Astrocyte of the hippocampus (primary cell): ENCODE measurements around the gene GPER1.
"Not testable (repeated sequence)": the region's sequence is repeated elsewhere in the genome, so short reads cannot be mapped to it uniquely, and the experiment has no call there.

ENCODE experiments used
- DNase-seq: peaks from one replicate; pipeline ENCODE4 v3.0.0; 2011; ENCODE audit warnings: low read depth, low spot score

Gene GPER1

DNA sequence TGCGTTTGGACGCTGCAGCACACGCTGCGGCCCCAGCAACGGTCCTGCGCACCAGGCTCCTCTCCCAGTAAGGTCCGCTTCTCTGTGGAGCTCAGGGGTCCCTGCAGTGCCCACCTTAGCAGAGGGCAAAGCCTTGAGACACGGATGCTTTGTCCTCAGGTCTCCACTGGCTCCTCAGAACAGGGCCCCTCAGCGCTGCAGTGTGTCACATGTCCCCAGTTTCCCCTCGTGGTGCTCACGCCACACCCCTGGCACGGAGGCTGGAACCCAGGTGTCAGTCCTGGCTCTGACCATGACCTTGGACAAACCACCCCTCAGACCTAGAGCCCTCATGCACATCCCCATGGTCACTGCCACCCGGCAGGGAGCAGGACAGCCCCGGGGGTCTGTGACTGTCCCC lies 19.9 kb upstream of the GPER1 start:
- DNase-seq = no peak

DNA sequence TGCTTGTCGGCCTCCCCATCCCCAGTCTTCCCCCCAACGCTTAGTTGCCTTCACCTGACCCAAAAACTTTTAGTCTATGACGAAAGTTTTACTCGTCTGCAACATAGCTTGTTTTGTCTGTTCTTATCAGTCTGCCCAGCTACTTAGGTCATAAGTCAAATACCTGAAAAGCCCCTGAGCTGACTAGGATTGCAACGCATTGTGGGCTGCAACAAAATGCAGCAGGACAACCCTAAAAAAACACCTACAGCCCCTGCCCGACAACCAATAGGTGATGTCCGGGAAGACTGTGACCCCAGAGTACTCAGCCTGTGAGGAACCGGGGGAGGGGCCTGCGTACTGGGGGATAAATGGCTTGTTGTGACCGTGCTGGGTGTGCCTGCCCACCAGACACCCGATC lies 19.3 kb upstream of the GPER1 start:
- DNase-seq = no peak

DNA sequence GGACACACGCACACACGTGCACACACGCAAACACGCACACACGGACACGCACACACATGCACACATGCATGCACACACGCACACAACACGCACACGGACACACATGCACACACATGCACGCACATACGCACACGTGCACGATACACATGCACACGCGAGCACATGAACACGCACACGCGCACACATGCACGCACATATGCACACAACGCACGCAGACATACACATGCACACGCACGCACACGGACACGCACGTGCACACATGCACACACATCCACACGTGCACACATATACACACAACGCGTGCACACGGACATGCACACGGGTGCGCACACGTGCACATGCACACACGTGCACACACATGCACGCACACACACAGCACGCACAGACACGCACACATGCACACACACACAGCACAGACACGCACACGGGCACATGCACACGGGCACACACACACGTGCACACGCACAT lies 17.3 kb upstream of the GPER1 start:
- DNase-seq = no peak

DNA sequence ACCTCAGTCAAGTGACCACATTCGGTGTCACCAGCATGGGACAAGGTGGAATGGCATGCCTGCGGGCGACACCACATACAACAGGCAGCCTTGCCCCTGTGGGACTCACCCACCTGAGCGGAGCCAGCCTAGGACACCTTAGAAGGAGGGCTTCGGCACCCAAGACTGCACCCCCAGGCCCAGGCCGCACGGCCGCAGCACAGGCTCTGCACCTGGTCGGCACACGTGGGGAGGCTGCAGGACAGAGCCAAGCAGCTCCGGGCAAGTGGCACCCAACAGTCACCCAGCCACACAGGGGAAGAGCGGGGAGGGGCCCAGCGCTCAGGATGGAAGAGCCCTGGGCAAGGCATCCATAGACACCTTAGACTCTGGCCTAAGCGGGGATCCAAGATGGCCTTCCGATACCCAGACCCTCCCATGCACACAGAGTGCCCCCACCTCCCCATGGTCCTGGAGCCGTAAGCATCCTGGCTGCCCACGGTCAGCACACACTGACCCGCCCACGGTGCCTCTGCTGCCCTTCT lies 16.1 kb upstream of the GPER1 start:
- DNase-seq = no peak

DNA sequence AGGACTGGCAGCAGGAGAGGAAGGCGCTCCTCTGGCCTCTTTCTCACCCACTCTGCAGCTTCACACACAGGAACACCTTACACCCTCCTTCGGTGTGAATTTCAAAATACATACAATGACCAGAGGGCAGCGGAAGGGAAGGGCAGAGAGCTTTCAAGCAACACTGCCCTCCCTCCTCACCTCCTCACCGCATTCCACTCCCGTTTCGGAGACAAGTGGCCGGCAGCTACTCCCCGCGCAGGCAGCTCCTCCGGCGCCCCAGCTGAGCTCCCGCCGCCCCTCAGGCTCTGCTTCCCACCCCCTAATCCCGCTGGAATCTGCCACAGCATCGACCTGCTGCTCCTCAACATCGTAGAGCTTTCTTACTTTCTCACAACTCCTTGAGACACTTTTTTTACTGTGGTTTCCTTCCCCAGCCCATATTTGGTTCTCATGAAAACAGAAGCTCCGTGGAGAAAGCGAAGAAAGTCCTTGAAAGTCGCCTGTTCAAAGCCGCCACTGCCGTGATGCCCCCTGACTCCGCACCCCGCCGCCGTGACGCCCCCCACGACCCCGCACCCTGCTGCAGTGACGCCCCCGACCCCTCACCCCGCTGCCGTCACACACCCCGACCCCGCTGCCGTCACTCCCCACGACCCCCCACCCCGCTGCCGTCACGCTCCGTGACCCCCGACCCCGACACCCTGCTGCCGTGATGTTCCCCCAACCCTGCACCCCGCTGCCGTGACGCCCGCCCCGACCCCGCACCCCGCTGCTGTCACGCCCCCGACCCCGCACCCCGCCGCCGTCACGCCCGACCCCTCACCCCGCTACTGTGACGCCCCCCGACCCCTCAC lies 14.6 kb upstream of the GPER1 start:
- no peak for DNase-seq

DNA sequence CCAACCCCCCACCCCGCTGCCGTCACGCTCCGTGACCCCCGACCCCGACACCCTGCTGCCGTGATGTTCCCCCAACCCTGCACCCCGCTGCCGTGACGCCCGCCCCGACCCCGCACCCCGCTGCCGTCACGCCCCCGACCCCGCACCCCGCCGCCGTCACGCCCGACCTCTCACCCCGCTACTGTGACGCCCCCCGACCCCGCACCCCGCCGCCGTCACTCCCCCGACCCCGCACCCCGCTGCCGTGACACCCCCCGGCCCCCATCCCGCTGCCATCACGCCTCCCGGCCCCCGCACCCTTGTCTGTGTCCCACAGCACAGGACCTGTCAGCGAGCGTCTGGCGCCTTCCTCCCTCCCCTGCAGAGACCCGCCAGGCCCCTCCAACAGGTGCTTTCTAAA lies 13.9 kb upstream of the GPER1 start:
- DNase-seq = not testable (repeated sequence)

DNA sequence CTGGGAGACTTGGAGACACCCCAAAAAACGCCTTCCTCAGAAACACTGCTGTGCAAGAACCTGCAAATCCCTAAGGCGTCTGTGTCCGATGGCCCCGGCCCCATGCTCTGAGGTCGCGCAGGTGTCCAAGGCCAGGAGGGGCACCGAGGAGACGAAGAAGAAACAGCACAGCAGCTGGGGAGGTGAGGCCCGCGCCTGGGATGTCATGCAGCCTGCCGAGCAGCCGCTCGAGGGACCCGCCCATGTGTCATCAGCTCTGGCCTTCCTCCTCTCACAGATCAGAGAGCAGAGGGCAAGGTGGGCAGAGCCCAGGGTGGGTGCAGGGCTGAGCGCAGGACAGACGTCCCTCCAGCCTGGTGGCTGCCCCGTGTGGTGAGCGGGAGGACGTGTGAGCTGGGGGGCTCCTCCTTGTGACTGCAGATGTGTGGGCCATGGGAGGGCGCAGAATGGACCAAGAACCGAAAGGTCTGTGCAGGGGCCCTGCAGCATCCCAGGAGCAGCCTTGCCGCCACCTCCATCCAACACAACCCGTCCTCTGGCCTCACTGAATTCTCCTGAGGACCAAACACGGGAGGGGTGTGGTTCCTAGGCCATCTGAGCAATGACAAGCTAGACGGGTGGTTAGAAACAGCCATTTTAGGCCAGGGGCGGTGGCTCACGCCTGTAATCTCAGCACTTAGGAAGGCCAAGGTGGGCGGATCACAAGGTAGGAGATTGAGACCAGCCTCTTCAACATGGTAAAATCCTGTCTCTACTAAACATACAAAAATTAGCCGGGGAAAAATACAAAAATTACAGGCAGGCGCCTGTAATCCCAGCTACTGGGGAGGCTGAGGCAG lies 13.1 kb upstream of the GPER1 start:
- DNase-seq = no peak

DNA sequence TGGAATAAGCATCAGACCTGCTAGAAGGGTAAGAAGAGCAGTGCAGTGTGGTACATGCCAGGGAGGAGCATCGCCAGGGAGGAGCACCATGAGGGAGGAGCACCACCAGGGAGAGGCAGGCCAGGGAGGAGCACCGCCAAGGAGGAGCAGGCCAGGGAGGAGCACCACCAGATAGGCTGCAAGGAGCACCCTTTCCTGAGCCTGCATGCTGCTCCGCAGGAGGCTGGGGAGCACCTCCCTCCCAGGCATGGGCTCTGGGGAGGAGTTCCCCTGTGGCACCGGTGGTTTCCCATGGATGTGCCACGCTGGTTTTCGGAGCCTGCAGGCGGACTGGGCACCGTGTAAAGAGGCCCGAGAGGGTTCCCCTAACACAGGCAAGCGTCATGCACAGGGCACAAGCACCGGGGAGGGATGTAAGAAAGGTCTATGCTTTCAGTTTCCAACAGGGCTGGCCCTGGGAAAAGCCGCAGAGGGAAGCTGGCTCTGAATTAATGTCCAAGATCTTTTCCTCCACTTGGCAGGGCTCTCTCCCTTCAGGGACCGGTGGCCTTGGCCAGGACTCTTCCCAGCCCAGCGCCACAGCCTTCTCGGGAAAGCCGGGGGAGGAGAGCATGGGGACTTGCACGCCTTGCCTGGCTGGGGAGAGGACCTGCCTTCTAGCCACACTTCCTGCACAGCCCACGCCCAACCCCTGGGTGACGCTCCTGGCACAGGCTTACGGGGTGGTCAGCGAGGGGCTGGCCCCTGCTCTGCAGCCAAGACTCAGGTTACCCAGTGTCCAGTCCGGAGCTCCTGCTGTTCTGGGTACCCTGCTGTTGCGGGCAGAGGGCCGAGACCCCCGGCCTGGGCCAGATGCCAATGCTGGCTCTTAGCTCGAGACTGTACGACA lies 11.5 kb upstream of the GPER1 start:
- no peak for DNase-seq

DNA sequence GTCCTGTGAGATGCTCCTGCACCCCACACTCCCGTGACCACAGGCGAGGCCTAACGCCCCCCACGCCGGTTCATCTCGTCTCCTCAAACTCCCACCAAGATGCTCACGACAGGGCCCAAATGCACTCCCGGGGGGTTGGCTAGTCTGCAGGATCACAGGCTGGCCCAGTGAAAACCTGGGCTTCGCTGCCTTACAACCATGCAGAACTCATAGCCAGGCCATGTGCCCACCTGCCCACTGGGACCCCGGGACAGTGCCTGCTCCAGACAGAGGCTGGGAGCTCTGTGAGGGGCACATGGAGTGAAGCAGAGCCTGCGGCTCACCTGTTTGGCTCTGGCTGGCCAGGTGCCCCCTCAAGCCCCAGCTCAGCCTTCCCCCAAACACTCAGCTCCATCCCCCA lies 9.4 kb upstream of the GPER1 start:
- DNase-seq = no peak

DNA sequence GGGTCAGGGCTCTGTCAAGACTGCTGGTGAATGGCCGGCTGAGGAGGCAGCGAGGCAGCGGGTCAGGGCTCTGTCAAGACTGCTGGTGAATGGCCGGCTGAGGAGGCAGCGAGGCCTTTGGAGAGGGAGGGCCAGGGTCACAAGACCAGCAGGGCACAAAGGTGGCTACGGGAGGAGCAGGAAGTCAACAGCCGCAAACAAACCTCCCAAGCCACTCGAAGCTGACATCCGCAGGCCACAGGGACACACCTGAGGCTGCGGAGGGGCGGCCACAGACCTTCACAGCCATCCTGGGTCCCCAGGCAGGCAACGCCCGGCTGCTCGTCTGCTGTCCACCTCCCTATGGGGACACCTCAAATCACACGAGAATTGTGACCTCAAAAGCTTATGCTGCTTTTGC lies 8.9 kb upstream of the GPER1 start:
- DNase-seq = no peak

DNA sequence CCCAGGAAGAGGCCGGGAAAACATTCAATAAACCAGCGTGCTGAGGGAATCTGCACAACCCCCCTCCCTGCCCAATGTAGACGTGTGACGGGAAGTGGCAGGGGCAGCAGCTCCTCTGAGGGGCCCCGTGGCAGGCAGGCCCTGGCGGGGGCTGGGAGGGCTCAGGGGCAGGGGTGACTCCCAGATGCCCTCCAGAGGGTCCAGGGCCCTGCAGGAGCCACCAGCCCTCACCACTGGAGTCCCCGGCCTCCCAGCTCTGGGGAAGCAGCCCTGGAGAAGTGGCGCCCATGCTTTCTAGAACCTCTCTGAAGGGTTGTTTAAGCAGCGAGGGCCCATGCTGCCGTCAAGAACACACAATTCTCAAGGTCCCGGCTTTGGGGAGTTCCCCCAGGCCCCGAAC lies 8.4 kb upstream of the GPER1 start:
- DNase-seq = no peak

DNA sequence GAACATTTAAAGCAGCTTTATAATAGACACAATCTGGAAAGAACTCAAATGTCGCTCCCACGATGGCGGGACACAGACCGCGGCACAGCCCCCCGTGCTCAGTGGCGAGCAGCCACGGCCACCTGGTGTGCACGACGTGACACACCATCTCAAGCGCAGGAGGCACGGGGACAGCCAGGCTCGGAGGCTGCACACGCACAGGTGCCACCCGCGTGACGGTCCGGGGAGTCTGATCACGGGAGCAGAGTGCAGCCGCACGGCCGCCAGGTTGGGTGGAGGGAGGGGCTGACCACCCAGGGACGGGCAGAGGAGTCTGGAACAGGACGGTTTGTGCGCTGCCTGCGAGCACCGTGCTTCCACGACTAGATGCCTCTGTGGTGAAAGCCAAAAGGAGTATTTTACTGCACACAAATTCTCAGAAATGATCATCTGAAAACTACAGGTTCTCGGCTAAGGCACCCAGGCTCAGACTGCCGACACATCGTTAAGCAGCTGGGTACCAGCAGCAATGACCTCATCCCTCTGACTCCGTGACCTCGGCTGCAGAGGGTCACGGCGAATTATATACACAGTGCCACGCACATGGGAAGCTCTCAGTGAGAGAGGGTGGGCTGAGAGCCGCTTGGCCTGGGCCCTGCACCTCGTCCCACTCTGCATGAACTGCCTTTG lies 7.5 kb upstream of the GPER1 start:
- DNase-seq = no peak

DNA sequence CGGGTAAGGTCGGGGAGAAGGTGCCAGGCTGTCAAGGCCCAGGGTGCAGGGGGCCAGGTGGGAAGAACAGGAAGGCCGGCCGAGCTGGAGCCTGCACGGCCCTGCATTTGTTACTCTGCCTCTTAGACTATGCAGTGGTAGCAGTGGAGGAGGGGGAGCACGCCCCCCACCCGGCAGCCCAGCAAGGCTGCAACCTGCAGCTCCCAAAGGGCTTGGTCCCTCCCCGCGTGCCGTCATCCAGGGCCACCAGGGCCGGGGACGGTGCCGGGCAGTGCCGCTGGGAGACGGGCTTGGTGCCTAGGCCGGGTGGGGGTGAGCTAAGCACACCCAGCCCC lies 7.0 kb upstream of the GPER1 start:
- no peak for DNase-seq

DNA sequence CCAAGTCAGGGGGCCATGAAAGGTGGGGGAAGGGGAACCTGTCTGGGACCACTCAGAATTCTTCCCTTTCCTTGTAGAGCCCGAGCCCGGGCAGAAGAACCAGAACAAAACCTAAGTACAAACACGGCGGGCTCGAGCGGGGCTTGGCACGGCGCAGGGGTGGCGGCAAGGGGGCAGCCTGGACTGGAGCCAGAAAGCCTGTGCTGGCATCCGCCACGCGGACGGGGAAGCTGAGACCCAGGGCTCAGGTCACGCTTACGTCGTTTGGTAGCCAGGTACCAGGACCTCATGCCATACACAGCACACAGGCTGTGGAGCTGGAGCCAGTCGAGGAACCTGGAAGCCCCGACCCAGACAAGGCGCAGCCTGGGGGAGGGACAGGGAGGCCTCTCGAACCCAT lies 6.6 kb upstream of the GPER1 start:
- no peak for DNase-seq

DNA sequence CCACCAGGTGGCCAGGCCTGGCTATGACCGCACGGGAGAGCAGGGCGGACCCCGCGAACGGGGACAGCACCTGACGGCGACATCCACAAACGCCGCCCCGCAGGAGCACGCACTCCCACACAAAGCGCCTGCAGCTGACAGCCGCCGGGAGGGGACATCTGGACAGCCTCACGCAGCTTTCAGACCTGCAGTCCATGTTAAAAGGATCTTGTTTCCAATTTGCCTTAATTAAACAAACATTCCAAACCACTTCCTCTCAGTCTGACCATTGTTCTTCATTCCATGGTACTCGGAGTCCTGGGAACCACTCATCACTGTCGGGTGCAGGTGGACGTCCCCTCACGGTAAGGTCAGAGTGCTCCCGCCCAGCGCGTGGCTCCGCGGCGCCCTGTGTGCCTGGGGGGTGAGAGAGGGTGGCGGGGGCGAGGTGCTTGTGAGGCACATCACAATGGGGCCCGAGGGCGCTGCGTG lies 5.9 kb upstream of the GPER1 start:
- peak; percentile 54 for DNase-seq

DNA sequence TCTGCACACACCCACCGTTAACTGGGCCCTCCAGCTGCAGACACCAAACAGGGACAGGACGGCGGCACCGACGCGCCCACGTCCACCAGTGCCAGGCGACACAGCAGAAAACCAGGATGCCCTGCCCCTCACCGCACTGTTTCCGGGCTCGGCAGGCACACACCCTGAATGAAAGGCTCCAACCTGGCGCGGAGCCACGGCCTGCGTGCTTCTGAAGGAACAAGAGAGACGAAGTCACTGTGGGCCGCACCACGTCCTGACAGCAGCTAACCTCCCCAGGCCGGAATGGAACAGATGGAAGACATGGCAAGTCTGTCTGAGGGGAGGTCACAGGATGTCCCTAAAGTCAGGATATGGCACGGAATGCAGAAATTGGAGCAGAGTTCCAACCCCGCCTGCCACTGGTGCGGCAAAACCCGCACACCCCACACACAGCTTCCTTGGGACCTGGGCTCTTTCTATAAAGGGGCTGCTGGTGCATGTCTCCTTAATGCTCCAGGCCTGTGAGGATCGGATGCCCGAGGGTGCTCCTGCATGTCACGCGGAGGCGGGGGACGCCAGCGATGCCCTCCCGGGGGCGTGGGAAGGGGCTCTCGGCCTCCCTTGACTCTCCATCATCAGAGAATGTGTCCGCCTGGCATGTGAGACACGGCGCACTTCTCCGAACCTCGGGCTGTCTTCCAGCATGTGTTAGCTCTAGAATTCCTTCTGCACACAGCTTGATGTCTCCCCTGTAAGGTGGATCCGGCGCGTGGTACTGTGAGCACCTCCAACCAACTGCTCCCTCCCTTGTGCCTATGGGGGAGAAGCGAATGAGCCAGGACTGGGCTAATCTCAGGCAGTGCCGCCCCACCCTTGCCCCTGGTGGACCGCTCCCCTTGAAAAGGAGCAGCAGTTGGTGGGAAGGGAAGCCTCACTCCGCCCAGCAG lies 3.9 kb upstream of the GPER1 start:
- DNase-seq = no peak

DNA sequence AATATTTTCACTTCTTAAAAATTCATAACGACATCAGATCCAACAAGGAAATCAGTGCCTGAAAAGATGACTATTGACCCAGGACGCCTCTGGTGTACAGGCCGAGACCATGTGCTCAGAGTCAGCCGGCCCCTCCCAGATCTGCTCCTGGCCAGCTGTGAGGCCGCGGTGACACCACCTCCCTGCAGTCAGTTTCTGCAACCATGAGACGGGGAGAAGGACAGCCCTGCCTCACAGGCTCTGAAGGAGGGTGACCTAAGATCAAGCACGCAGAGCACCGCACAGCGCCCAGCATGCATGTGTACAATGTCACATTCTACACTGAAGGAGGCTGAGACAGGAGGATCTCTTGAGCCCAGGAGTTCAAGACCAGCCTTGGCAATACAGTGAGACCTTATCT lies 2.6 kb upstream of the GPER1 start:
- DNase-seq = no peak

DNA sequence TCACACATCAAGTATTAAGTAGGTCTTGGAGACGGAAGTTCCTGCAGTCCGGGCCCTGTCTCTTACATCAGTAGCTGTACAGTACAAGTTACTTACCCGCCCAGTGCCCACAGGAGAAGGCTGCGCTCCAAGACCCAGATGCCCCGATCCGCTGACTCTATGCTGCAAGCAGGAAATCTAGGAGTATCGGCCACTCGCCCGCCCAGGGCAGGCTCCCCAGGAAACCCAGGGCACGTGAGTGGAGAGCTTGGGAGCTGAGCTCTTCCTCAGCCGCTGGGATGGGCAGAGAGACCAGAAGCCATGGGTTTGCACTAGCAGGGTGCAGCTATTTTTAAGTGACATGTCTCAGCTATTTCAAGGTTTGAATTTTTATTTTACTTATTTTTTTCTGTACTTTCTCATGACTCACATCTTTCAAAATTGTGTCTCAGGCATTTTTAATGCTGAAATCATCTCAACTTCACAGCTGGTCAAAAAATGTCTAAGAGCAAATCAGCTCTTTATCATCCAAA lies 1.9 kb upstream of the GPER1 start:
- DNase-seq = no peak

DNA sequence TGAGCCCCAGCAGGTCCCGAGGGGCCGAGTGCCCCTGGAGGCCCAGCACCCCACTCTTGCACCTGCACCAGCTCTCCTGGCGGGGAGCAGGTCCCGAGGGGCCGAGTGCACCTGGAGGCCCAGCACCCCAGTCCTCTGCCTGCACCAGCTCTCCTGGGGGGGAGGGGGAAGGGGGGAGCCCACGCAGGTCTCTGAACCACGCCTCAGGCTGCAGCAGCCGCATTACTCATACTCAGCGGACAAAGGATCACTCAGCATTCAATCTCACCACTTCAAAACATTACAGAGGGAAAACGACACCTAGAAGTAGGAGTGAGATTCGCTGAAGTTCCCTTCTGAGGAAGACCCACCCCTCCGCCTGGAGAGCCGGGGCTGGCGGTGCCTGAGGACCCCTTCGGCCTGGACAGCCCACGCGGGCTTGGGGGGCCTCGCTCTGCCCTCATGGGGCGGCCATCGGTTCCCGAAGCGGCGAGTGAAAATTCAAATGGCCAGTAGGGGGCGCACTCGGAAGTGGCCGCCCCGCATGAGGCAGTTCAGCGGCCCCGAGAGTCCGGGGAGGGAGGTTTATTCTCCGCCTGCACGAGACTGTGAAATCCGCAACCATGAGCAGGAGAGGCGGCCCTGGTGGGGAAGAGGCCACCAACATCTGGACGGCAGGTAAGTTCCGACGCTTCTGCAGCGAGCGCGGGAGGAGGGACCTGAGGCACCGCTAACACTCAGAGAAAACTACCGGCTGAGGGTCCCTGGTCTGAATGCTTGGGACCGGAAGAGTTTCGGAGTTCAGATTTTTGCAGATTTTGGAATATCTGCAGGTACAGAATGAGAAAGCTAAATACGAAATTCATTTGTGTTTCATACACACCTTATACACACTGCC lies 1.1 kb upstream of the GPER1 start:
- DNase-seq = peak; percentile 84
